ENCODE data around the gene HEG1.

Gene HEG1

GRCh38 chr3:124928333-124929202, 127.2 kb downstream of the HEG1 start:
- peak; percentile 75 for TF ChIP-seq CTCF (IDR thresholded peaks at IDR 0.05; ENCODE audit: low read depth, low read length)
- H3K4me3 ChIP-seq (replicated peaks in 1 of 2; ENCODE audit: low read depth in 2 of 2, low read length in 2 of 2), result no peak overlapping the region
- peak; percentile 82 to 84 for DNase-seq (ENCODE audit: low read depth in 2 of 2)

- no peak for TF ChIP-seq CTCF (IDR thresholded peaks at IDR 0.05; ENCODE audit: low read depth, low read length)
- no peak overlapping the region for H3K4me3 ChIP-seq (replicated peaks in 1 of 2; ENCODE audit: low read depth in 2 of 2, low read length in 2 of 2)
- no peak for DNase-seq (ENCODE audit: low read depth in 2 of 2)
These were observed 128.2 kb downstream of the HEG1 start for GRCh38 chr3:124927574-124928045.

- TF ChIP-seq CTCF (IDR thresholded peaks at IDR 0.05; ENCODE audit: low read depth, low read length), result no peak
These were observed 129.2 kb downstream of the HEG1 start for GRCh38 chr3:124926426-124927101.

GRCh38 chr3:124924741-124925140, 131.1 kb downstream of the HEG1 start:
- no peak for DNase-seq (ENCODE audit: low read depth in 2 of 2)
- TF ChIP-seq CTCF (IDR thresholded peaks at IDR 0.05; ENCODE audit: low read depth, low read length), result no peak
- H3K4me3 ChIP-seq (replicated peaks in 1 of 2; ENCODE audit: low read depth in 2 of 2, low read length in 2 of 2), result no peak overlapping the region

More at GRCh38 chr3:124926426-124927101, 129.2 kb downstream of the HEG1 start:
- DNase-seq (ENCODE audit: low read depth in 2 of 2), result no peak
- no peak overlapping the region for H3K4me3 ChIP-seq (replicated peaks in 1 of 2; ENCODE audit: low read depth in 2 of 2, low read length in 2 of 2)

- TF ChIP-seq CTCF (IDR thresholded peaks at IDR 0.05; ENCODE audit: low read depth, low read length), result peak; percentile 34
- DNase-seq (ENCODE audit: low read depth in 2 of 2), result peak in 1 of 2 donors; percentile 23
- no peak overlapping the region for H3K4me3 ChIP-seq (replicated peaks in 1 of 2; ENCODE audit: low read depth in 2 of 2, low read length in 2 of 2)
These were observed 132.0 kb downstream of the HEG1 start for GRCh38 chr3:124923833-124924232.

GRCh38 chr3:124920718-124921117, 135.1 kb downstream of the HEG1 start:
- H3K4me3 ChIP-seq (replicated peaks in 1 of 2; ENCODE audit: low read depth in 2 of 2, low read length in 2 of 2), result no peak overlapping the region
- TF ChIP-seq CTCF (IDR thresholded peaks at IDR 0.05; ENCODE audit: low read depth, low read length), result no peak
- no peak for DNase-seq (ENCODE audit: low read depth in 2 of 2)
